ENCODE results near the gene DNAJC4.

DNA sequence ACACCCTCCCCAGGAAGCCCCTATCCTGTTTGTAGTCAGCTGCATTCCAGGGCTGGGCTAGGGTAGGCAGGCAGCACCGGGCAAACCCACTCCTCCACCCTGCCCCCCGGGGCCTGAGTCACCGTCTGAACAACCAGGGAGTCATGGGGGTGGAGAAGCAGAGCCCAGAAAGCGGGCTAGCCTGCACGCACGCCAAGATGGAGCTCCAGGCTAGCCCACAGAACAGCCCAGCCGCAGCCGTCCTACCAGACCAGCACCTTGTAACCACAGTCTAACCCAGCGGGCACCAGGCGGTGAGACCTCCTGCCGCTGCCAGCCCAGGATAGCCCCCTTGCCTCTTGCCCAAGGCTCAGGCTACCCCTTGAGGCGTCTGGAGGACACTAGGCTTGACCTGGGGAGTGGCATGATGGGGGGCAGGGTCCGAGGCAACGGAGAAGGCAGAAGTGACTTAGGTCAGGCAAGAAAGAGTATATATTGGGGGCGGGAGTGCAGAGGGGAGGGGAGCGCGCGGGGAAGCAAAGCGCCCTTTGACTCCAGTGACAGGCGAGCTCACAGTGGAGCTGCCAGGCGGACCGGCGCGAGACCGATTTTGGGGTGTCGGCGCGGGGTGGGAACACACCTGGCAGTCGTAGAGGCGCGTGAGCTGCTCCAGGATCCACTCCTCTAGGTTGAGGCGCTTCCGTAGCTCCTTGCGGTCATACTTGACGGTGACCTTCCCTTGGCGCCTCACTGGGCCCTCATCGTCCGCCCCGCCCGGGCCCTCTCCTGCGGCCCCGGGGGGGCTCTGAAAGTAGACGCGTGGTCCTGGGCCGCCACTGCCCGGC lies 15.7 kb downstream of the DNAJC4 start:
- no peak for TF ChIP-seq EZH2 (IDR thresholded peaks at IDR 0.05; ENCODE audit: insufficient read depth, poor library complexity, severe bottlenecking)
- TF ChIP-seq EZH2phosphoT487 (IDR thresholded peaks at IDR 0.05; ENCODE audit: insufficient read depth, low read depth), result no peak
